NOMO-1 treated with DMSO at 0.1 percent for 48 hours (cell line): ENCODE results near the gene CLEC4M.

Experiments used
- DNase-seq: peaks from one replicate; lab custom pipeline; 2025; ENCODE audit not compliant: unreplicated experiment; lab: John Stamatoyannopoulos, UW

CLEC4M gene, protein sequence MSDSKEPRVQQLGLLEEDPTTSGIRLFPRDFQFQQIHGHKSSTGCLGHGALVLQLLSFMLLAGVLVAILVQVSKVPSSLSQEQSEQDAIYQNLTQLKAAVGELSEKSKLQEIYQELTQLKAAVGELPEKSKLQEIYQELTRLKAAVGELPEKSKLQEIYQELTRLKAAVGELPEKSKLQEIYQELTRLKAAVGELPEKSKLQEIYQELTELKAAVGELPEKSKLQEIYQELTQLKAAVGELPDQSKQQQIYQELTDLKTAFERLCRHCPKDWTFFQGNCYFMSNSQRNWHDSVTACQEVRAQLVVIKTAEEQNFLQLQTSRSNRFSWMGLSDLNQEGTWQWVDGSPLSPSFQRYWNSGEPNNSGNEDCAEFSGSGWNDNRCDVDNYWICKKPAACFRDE

DNA sequence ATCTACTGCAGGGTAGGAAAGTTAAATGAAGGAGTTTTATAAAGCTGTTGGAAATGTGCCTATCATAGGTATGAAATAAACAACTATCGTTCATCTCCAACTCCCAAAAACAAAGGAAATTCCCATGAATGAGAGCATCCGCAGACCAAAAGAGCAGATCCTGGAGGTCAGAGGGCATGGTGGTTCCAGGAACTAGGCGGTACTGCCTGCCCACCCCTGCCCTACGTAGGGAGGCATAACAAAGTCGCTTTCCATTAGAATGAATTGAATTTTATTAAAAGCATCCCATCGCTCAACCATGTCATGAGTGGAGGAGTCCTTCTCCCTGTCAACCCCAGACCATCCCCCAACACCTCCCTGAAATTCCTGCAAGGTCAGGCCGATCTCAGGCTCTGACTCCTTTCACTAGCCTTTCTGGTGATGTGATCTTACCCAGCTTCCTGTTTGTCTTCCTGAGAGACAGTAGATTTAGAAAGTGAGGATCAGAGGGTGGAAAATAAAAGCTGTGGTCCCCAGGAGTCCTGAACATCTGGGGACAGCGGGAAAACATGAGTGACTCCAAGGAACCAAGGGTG, at the start of gene CLEC4M:
Gene CLEC4M (plus strand): TSS at position 525 of the 575 bp plus-strand sequence. CDS start 24 bp downstream, at position 549.
- DNase-seq = no peak

DNA sequence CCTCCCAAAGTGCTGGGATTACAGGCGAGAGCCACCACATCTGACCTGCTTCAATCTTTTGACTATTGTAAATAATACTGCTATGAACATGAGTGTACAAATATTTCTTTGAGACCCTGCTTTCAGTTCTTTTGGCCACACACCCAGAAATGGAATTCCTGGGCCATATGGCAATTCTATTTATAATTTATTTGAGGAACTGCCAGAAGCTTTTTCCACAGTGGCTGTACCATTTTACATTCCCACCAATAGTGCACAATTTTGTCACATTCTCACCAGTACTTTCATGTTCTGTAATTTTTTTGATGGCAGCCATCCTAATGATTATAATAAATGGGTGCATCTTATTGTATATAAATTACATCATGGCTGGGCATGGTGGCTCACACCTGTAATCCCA, 47.4 kb upstream of the CLEC4M start:
- no peak for DNase-seq

DNA sequence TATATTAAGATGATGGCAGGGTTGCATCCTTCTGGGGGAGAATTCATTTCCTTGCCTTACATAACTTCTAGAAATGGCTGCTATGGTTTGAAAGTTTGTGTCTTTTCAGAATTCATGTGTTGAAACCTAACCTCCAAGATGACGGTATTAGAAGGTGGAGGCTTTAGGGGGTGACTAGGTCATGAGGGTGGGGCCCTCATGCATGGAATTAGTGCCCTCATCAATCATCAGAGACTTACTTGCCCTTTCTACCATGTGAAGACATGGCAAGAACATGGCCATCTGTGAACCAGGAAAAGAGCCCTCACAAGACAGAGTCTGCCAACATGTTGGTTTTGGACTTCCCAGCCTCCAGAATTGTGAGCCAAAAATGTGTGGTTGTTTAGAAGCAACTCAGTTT, 46.3 kb upstream of the CLEC4M start:
- DNase-seq = no peak

DNA sequence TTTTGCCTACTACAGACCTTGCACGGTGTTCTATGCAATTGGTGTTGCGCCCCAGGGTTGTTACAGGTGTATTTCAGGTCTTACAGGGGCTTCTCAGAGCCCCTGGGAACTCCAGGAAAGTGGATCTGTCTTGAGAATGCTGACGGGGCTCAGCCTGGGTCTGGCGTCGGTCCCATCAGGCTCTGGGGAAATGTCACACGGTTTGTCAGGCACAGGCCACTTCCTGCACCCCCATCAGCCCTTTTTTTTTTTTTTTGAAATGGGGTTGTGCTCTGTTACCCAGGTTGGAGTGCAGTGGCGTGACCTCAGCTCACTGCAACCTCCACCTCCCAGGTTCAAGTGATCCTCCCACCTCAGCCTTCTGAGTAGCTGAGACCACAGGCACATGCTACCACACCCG, 44.4 kb upstream of the CLEC4M start:
- no peak for DNase-seq

DNA sequence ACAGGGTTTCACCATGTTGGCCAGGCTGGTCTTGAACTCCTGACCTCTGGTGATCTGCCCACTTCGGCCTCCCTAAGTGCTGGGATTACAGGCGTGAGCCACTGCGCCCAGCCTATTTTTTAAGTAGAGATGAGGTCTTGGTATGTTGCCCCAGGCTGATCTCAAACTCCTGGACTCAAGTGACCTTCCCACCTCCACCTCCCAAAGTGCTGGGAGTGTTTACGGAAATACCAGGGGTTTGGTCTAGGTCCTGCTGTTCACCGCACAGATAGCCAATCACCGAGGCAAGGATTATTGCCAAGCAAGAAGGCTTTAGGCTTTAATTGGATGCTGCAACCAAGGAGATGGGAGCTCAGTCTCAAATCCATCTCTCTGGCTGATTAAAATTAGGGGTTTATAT, 42.7 kb upstream of the CLEC4M start:
- no peak for DNase-seq

DNA sequence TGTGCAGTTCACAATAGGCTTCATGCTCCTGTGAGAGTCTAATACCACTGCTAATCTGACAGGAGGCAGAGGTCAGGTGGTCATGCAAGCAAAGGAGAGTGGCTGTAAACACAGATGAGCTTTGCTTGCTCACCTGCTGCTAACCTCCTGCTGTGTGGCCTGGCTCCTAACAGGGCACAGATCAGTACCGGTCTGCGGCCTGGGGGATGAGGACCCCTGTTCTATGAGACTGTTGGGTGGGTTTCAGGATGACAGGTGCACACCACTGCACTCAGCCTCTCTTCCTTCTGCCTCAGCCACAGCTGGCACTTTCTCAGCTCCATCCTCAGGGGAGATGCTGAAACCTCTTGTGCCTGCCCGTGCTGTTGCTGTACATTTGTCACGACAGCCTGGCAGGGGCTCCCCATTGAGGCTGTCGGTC, 40.8 kb upstream of the CLEC4M start:
- DNase-seq = no peak

DNA sequence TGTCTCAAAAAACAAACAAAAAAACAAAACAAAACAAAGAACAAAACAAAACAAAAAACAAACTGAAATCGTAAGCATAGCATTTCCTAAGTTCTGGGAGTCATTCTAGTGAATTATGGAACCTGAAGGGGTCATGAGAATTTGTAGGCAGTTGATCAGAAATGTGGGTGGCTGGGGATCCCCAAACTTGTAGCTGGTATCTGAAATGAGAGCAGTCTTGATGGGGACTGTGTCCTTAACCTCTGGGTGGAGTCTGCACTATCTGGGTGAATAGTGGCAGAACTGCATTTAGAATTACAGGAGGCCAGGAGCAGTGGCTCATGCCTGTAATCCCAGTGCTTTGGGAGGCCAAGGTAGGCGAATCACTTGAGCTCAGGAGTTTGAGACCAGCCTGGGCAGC, 37.3 kb upstream of the CLEC4M start:
- DNase-seq = no peak

DNA sequence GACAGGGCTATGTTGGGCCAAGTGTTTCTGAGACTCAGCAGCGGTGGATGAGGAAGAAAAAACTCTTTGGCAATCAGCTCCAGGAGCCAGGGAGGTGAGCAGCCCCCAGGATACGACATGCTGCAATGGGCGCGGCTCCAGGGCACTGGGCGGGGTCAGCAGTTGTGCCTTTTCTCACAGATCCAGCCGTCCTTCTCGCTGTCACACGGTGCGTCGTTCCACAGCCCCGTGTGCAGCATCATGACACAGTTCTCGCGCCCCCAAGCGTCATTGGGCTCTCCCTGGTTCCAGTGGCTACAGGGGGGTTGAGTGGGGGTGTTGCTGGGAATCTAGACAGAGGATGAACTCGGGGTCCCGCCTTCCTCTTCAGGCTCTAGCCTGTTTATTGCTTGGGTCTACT, 33.8 kb upstream of the CLEC4M start:
- DNase-seq = peak; percentile 5

DNA sequence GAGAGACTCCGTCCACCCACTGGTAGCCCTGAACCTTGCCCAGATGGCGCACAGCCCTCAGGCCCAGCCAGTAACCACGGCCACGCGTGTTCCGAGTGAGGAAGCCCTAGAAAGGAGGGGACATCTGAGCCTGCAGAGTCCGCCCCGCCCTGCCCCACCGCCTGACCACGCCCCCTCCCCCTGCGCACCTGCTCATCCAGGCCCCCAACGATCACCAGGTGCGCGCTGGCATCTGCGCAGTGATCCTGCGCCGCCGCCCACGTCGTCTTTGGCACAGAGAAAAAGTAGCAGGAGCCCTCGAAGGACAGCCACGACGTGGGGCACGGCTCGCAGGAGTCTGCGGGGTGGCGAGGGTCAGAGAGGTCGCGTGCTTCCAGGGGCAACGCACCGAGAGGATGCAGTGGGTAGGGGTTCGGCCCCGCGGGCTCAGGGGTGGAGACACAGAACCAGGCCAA, 33.2 kb upstream of the CLEC4M start:
- DNase-seq = no peak

DNA sequence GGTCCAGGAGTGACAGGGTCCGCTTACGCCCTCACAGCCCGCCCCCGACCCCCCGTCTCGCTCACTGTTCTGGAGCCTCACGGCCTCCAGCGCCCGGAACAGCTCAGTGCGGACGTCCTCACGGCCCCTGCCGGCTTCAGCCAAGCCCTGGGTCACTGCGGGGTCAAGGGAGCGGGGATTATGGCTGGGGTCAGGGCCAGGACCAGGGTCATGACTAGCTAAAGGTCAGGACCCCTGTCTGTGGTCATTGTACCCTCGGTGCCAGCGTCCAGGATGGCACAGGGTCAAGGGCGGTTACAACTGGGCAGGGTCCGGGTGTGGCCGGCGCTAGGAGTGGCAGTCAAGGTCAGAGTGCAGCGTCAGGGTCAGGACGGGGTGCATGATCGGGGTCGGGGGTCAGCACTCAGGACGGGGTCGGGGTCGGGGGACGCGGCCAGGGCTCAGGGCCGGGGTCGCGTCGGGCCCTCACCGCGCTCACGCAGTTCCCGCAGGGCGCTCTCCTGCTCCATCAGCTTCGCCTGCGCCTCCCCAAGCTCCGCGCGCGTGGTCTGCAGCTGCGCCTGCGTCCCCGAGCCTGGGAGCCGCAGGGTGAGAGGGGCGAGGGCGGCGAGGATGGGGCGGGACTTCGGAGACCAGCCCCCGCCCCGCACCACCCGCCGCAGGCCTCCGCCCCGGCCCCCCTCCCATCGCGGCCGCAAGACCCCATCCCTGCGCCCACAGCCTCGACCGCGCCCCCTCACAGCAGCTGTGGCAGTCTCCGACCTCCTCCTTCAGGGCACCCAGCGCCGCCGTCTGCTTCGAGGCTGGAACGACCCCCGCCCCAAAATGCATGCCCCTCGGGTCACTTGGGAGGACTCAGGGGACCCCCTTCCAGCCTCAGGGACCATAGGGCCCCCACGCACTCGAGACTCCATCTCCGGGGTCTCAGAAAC, 32.5 kb upstream of the CLEC4M start:
- no peak for DNase-seq

DNA sequence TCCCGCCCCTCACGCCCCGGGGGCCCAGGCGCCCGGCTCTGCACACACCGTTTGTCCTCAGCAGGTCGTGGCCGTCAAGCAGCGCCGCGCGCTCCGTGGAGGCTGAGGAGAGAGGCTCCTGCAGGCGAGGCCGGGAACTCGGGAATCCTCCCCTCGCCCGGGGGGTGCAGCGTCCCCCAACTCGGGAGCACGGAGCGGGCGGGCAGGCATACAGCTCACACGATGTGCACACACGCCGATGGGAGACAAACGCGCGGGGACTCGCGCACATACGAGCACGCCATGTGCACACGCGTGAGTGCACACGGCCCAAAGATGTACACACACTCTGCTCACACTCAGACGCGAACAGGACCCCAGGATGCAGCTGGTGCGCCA, 31.8 kb upstream of the CLEC4M start:
- no peak for DNase-seq

DNA sequence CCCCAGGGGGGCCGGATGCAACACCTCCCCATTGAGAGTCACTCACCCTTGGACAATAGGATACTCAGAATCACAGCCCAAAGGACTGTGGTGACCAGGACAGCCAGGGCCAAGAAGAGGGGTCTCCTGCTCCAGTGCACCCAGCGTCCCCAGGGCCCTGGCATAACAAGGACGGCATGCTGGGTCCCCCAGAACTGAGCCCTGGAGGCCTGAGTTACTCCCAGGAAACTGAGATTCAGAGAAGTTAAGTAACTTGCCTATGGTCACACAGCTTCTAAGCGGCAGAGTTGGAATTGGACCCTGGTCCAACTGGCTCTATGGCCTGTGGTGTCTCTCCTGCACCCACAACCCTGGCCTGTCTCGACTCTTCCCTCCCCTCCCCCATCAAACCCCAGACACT, 31.4 kb upstream of the CLEC4M start:
- DNase-seq = no peak

DNA sequence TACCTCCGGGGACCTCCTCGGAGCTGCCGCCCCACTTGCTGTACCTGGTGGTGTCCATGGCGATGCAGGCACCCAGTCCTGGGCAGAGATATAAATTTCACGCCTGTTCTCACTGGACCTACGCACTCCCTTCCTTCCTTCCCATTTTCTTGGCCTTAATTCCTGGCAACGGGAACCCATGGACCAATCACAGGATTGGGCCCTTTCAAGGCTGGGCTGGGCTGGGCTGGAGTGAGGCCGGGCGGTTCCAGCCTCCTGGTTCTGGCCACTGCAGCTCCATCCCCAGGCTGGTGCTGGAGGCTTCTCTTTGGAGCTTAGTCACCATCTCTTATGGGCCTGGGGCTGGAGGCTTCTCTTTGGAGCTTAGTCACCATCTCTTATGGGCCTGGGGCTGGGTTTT, 31.0 kb upstream of the CLEC4M start, which contains the start of gene CLEC4G:
Gene CLEC4G (minus strand): TSS at position 66 of the 400 bp plus-strand sequence. CDS start 8 bp downstream, at position 58.
- DNase-seq = no peak

DNA sequence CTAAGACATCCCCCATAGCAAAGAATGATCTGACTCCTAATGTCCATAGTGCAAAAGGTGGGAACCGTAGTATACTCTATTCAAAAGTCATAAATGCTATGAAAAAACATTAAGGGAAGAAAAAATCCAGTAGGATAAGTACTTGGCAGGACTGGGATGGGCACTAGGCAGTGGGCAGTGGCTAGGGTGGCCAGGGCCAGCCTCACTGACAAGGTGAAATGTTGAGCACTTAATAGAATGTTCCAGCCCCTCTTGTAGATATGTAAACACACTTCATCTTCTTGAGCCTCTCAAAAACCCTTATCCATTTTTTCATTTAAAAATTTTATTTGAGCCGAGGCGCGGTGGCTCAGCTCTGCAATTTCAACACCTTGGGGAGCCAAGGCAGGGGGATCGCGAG, 29.7 kb upstream of the CLEC4M start:
- no peak for DNase-seq

DNA sequence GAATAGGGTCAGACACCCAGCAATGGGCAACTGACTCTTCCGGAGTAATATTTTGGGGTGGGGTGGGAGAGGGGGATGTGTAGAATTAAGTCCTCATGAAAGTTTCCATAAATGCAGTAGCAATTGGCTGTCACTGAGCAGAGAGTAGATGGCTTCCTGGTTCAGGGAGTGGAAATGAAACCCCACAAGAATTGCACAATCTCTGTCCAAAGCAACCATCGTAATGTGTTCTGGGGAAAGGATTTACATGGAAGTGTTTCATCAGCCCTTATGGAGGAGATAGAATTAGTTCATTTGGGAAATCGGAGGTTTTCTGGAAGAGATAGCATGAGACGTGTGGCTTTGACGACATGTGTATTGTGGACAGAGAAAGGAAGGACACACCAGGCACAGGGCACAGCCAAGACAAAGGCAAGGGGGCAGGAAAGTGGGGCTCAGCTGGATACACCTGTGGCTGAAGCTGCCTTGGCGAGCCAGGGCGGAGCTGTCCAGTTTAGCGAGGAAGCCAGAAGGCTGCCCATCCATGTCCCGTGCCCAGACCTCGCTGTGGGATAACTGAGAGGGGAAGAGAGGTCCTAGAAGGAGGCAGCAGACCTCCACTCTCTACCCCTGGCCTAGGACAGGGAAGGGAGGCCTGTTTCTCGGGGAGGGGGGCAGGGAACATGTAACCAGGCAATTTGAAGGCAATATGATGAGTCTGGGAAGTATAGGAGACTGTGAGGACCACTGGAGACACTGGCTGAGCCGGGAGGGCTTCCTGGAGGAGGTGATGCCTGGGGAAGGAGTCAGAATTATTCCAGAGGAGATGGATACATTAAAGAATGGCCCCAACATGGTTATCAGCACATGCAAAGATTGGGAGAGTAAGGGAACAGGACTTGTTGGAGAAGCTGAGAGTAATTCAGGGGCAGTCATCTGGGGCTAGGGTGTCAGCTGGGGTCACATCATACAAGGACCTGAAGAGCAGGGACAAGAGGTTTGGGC, 28.5 kb upstream of the CLEC4M start:
- DNase-seq = peak; percentile 88

DNA sequence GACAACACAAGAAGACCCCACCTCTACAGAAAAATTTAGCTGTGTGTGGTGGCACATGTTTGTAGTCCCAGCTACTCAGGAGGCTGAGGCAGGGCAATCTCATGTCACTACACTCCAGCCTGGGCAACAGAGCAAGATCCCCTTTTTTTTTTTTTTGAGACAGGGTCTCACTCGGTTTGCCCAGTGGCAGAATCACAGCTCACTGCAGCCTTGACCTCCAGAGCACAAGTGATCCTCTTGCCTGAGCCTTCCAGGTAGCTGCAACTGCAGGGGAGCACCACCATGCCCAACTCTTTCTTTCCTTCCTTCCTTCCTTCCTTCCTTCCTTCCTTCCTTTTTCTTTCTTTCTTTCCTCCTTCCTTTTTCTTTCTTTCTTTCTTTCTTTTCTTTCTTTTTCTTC, 26.9 kb upstream of the CLEC4M start:
- no peak for DNase-seq

DNA sequence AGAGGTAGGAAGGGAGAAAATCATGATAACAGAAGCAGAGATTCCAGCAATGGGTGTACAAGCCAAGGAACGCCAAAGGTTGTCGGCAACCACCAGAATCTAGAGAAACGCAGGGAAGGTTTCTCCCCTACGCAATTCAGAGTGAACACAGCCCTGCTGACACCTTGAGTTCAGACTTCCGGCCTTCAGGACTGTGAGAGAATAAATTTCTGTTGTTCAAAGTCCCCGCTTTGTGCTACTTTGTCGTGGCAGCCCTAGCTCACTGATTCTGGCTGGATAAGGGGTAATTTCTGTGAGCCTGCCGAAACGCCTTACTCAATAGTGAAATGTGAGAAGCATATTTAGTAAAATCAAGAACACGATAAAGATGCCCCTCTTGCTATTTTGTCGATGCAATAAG, 25.8 kb upstream of the CLEC4M start:
- DNase-seq = no peak

DNA sequence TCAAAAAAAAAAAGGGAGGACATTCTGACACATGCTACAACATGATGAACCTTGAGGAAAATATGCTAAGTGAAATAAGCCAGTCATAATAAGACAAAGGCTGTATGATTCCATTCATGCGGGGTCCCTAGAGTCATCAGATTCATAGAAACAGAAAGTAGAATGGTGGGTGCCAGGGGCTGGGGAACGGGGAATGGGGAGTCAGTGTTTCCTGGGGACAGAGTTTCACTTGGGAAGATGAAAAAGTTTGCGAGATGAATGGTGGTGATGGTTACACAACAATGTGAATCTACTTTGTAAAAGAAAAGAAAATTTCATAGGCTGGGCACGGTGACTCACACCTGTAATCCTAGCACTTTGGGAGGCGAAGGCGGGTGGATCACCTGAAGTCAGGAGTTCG, 25.0 kb upstream of the CLEC4M start:
- DNase-seq = no peak

DNA sequence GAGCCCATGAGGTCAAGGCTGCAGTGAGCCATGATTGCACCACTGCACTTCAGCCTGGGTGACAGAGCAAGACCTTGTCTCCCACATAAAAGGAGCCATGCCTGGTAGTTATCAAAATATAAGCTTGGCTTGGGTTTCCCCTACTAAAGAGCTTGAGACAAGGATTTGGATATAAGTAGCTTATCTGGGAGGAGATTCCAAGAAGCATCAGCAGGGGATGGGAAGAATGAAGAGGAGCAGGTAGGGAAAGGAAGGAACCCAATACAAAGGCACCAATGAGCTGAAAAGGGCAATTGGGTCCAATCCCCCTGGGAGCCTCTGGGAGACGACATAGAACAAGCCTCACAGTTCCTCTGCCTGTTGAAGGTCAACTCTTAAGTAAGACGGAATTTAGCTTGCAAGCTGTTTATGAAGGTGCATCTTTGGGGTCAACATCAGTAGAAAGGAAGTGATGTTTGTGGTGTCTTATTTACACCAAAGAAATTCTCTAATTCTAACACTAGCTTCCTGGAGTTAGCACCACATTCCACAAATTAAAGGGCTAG, 23.8 kb upstream of the CLEC4M start:
- no peak for DNase-seq
